GM23338 (cell line): ENCODE measurements around the gene ETNPPL. TPM values are rescaled to one million over a fixed set of nuclear protein-coding genes. Genes with fewer than 3 reads are reported as not detected.

Experiments
- ATAC-seq: fragments of 200-7000 bp; cut with Tn5 transposase; 3 replicates; pipeline ENCODE4 v1.9.1; 2020
- DNase-seq: peaks from one replicate; pipeline ENCODE4 v3.0.0-alpha.2; 2015; ENCODE audit warnings: low spot score
- H2AFZ ChIP-seq: fragments of 200-600 bp; sonication (generic); 2 replicates; pipeline ENCODE4 v1.8.0; 2016; ENCODE audit warnings: antibody characterized with exemption, mild to moderate bottlenecking, moderate library complexity
- H3F3A ChIP-seq: fragments of 200-600 bp; sonication (generic); replicated peaks from 2 replicates; pipeline ENCODE4 v1.8.0; 2017; ENCODE audit warnings: antibody characterized with exemption, mixed run types, low read depth
- H3K27ac ChIP-seq: fragments of 200-600 bp; sonication (generic); 2 replicates; pipeline ENCODE4 v1.6.1; 2016; ENCODE audit warnings: low read depth
- H3K27me3 ChIP-seq: fragments of 200-600 bp; sonication (generic); 2 replicates; pipeline ENCODE4 v1.8.0; 2016; ENCODE audit warnings: mild to moderate bottlenecking, mixed run types, moderate library complexity; ENCODE audit not compliant: insufficient read depth
- H3K36me3 ChIP-seq: fragments of 200-600 bp; sonication (generic); 2 replicates; pipeline ENCODE4 v1.8.0; 2016; ENCODE audit warnings: mild to moderate bottlenecking; ENCODE audit not compliant: insufficient read depth
- H3K4me1 ChIP-seq: fragments of 200-600 bp; sonication (generic); 2 replicates; pipeline ENCODE4 v1.8.0; 2016; ENCODE audit warnings: mild to moderate bottlenecking, moderate library complexity; ENCODE audit not compliant: insufficient read depth
- H3K4me2 ChIP-seq: fragments of 200-600 bp; sonication (generic); 2 replicates; pipeline ENCODE4 v1.7.1; 2017; ENCODE audit warnings: mixed run types
- H3K4me3 ChIP-seq: fragments of 200-600 bp; sonication (generic); 2 replicates; pipeline ENCODE4 v1.6.1; 2016; ENCODE audit warnings: mixed run types
- H3K79me2 ChIP-seq: fragments of 200-600 bp; sonication (generic); replicated peaks from 2 replicates; pipeline ENCODE4 v1.8.0; 2017; ENCODE audit warnings: mild to moderate bottlenecking; ENCODE audit not compliant: insufficient read depth
- H3K9me2 ChIP-seq: fragments of 200-600 bp; sonication (generic); 2 replicates; pipeline ENCODE4 v1.8.0; 2017; ENCODE audit not compliant: insufficient read depth
- H4K20me1 ChIP-seq: fragments of 200-600 bp; sonication (generic); replicated peaks from 2 replicates; pipeline ENCODE4 v1.8.0; 2017; ENCODE audit warnings: mild to moderate bottlenecking; ENCODE audit not compliant: insufficient read depth
- H3K27ac Mint-ChIP-seq: 2 replicates; pipeline ENCODE4 v1.8.0; 2020; ENCODE audit warnings: inconsistent platforms, mild to moderate bottlenecking, moderate library complexity, mixed read lengths
- H3K27me3 Mint-ChIP-seq: 3 replicates; pipeline ENCODE4 v1.8.0; 2022; ENCODE audit warnings: low read depth, mild to moderate bottlenecking, moderate library complexity, mixed read lengths, inconsistent platforms; ENCODE audit not compliant: insufficient read depth, poor library complexity
- H3K36me3 Mint-ChIP-seq: 3 replicates; pipeline ENCODE4 v1.8.0; 2021; ENCODE audit warnings: low read depth, mild to moderate bottlenecking, inconsistent platforms, moderate library complexity, mixed read lengths
- H3K4me1 Mint-ChIP-seq: 3 replicates; pipeline ENCODE4 v1.8.0; 2020; ENCODE audit warnings: mild to moderate bottlenecking, inconsistent platforms, mixed read lengths
- H3K4me3 Mint-ChIP-seq: 3 replicates; pipeline ENCODE4 v1.8.0; 2021; ENCODE audit warnings: moderate library complexity, mild to moderate bottlenecking, inconsistent platforms, mixed read lengths
- H3K9me3 Mint-ChIP-seq: 3 replicates; pipeline ENCODE4 v1.8.0; 2020; ENCODE audit warnings: moderate library complexity, mild to moderate bottlenecking, inconsistent platforms, mixed read lengths
- CREB1 ChIP-seq: fragments of 250-450 bp; sonication (Bioruptor Pico); IDR thresholded peaks from 2 replicates; pipeline ENCODE4 v1.5.0; 2020; ENCODE audit warnings: low read depth, mild to moderate bottlenecking, moderate library complexity
- EZH2 ChIP-seq: fragments of 200-600 bp; sonication (generic); IDR thresholded peaks from one replicate; pipeline ENCODE4 v1.8.0; 2017; ENCODE audit warnings: antibody characterized with exemption, mild to moderate bottlenecking, low read depth; ENCODE audit not compliant: unreplicated experiment
- EZH2phosphoT487 ChIP-seq: fragments of 200-600 bp; sonication (generic); IDR thresholded peaks from one replicate; pipeline ENCODE4 v1.8.1; 2018; ENCODE audit warnings: antibody characterized with exemption; ENCODE audit not compliant: unreplicated experiment
- NANOG ChIP-seq: IDR thresholded peaks from 2 replicates; pipeline ENCODE4 v1.6.1; 2016; ENCODE audit warnings: antibody characterized with exemption, borderline replicate concordance
- POLR2AphosphoS5 ChIP-seq: IDR thresholded peaks from 2 replicates; pipeline ENCODE4 v1.6.1; 2016; ENCODE audit warnings: antibody characterized with exemption, low read depth
- ZNF114 ChIP-seq: fragments of 250-450 bp; sonication (Bioruptor Pico); IDR thresholded peaks from 2 replicates; pipeline ENCODE4 v1.5.0; 2020; ENCODE audit warnings: mild to moderate bottlenecking, moderate library complexity
- ZNF331 ChIP-seq: fragments of 250-450 bp; sonication (Bioruptor Pico); IDR thresholded peaks from 2 replicates; pipeline ENCODE4 v1.5.0; 2020; ENCODE audit warnings: low read depth, mild to moderate bottlenecking, moderate library complexity
- polyA plus RNA-seq: library from polyadenylated mRNA; unstranded; fragments of >200 nt; fragmentation: Nextera tagmentation; extraction: Ambion mirVana; gene quantifications from 2 replicates; pipeline ENCODE4 v1.2.1, GENCODE V29; 2016
- total RNA-seq: library from RNA; depleted of rRNA; stranded (reverse); fragments of >200 nt; shearing (Covaris generic); gene quantifications from 2 replicates; pipeline ENCODE4 v1.2.3, GENCODE V29; 2014
- TF ChIP-seq, protein P1 (sequence below): IDR thresholded peaks from 2 replicates; pipeline ENCODE4 v1.6.1; 2016; ENCODE audit warnings: antibody characterized with exemption
- TF ChIP-seq, protein P2 (sequence below): fragments of 250-450 bp; sonication (Bioruptor Pico); IDR thresholded peaks from 2 replicates; pipeline ENCODE4 v1.5.0; 2020; ENCODE audit warnings: mild to moderate bottlenecking, moderate library complexity
- TF ChIP-seq, protein P3 (sequence below): IDR thresholded peaks from one replicate; pipeline ENCODE4 v1.6.1; 2018; ENCODE audit warnings: antibody characterized with exemption; ENCODE audit not compliant: unreplicated experiment

The ETNPPL gene
- total and polyA plus RNA-seq, 2 experiments from 2014 or later, result 1.2 to 1.5 TPM

DNA sequence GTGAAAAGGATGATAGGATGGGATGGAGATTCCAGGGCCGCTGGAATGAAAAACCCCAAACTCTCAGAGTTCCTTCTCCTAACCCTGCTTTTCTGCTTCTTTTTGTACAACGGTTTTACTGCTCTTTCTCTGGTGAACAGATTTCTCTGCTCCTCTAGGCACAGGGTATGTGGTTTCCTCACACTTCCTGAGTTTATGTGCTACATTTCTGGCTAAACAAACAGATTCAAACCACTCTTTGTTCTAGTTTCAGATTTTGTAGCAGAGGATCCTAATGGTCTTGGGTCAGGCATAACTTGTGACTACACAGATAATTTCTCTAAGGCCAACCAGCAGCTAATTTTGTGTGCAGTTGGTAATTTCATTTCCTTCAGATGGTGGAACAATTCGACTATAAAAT lies 59.9 kb downstream of the ETNPPL start (continued):
- TF ChIP-seq, protein P1, sequence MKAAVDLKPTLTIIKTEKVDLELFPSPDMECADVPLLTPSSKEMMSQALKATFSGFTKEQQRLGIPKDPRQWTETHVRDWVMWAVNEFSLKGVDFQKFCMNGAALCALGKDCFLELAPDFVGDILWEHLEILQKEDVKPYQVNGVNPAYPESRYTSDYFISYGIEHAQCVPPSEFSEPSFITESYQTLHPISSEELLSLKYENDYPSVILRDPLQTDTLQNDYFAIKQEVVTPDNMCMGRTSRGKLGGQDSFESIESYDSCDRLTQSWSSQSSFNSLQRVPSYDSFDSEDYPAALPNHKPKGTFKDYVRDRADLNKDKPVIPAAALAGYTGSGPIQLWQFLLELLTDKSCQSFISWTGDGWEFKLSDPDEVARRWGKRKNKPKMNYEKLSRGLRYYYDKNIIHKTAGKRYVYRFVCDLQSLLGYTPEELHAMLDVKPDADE, result no peak
- no peak for TF ChIP-seq EZH2
- TF ChIP-seq, protein P2, sequence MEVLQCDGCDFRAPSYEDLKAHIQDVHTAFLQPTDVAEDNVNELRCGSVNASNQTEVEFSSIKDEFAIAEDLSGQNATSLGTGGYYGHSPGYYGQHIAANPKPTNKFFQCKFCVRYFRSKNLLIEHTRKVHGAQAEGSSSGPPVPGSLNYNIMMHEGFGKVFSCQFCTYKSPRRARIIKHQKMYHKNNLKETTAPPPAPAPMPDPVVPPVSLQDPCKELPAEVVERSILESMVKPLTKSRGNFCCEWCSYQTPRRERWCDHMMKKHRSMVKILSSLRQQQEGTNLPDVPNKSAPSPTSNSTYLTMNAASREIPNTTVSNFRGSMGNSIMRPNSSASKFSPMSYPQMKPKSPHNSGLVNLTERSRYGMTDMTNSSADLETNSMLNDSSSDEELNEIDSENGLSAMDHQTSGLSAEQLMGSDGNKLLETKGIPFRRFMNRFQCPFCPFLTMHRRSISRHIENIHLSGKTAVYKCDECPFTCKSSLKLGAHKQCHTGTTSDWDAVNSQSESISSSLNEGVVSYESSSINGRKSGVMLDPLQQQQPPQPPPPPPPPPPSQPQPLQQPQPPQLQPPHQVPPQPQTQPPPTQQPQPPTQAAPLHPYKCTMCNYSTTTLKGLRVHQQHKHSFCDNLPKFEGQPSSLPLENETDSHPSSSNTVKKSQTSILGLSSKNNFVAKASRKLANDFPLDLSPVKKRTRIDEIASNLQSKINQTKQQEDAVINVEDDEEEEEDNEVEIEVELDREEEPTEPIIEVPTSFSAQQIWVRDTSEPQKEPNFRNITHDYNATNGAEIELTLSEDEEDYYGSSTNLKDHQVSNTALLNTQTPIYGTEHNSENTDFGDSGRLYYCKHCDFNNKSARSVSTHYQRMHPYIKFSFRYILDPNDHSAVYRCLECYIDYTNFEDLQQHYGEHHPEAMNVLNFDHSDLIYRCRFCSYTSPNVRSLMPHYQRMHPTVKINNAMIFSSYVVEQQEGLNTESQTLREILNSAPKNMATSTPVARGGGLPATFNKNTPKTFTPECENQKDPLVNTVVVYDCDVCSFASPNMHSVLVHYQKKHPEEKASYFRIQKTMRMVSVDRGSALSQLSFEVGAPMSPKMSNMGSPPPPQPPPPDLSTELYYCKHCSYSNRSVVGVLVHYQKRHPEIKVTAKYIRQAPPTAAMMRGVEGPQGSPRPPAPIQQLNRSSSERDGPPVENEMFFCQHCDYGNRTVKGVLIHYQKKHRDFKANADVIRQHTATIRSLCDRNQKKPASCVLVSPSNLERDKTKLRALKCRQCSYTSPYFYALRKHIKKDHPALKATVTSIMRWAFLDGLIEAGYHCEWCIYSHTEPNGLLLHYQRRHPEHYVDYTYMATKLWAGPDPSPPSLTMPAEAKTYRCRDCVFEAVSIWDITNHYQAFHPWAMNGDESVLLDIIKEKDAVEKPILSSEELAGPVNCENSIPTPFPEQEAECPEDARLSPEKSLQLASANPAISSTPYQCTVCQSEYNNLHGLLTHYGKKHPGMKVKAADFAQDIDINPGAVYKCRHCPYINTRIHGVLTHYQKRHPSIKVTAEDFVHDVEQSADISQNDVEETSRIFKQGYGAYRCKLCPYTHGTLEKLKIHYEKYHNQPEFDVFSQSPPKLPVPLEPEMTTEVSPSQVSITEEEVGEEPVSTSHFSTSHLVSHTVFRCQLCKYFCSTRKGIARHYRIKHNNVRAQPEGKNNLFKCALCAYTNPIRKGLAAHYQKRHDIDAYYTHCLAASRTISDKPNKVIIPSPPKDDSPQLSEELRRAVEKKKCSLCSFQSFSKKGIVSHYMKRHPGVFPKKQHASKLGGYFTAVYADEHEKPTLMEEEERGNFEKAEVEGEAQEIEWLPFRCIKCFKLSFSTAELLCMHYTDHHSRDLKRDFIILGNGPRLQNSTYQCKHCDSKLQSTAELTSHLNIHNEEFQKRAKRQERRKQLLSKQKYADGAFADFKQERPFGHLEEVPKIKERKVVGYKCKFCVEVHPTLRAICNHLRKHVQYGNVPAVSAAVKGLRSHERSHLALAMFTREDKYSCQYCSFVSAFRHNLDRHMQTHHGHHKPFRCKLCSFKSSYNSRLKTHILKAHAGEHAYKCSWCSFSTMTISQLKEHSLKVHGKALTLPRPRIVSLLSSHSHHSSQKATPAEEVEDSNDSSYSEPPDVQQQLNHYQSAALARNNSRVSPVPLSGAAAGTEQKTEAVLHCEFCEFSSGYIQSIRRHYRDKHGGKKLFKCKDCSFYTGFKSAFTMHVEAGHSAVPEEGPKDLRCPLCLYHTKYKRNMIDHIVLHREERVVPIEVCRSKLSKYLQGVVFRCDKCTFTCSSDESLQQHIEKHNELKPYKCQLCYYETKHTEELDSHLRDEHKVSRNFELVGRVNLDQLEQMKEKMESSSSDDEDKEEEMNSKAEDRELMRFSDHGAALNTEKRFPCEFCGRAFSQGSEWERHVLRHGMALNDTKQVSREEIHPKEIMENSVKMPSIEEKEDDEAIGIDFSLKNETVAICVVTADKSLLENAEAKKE (CRISPR knock-in tag), result no peak

DNA sequence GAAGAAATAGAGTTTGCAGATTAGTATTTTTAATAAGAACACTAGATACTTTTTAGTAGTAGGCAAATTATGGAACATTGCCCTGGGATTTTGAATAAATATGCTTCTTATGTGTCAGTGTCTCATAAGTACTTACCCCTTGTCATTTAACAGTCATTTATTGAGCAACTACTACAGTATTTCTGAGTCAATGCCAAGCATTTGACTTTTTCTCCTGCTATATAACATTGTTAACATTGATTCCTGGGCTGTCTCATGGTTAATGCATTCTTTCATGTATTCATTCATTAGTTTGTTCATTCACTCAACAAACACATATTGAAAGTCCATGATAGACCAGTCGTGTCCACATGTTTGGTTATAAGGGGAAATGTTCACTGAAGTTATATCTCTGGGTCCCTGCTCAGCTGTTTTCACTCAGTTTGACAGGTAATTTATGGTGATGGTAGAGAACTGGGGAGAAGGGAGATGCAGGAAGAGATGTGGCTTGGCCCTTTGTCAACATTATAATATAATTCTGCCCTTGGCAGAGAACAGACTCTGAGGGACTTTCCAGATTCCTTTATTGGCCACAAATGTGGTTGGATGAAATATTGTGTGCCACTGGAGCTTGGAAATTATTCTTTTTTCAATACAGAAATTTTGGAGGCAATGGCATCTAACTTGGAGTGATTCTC lies 62.6 kb downstream of the ETNPPL start:
- no peaks in the 10 kb centered on the region for H3F3A ChIP-seq
- H3K4me2 ChIP-seq, result no peak overlapping the region
- Mint-ChIP-seq H3K27me3 (no peaks in the 10 kb centered on the region), H3K27ac (no peak overlapping the region), H3K36me3 (no peaks in the 10 kb centered on the region), H3K9me3 (no peaks in the 10 kb centered on the region), H3K4me3 (no peak overlapping the region), H3K4me1 (no peaks in the 10 kb centered on the region)
- no peak overlapping the region for H3K27ac ChIP-seq
- no peaks in the 10 kb centered on the region for H3K79me2 ChIP-seq
- ATAC-seq, result no peak
- H2AFZ ChIP-seq, result no peak overlapping the region
- no peaks in the 10 kb centered on the region for H3K36me3 ChIP-seq
- H3K4me3 ChIP-seq, result no peak overlapping the region
- no peaks in the 10 kb centered on the region for H4K20me1 ChIP-seq
- H3K9me2 ChIP-seq, result no peaks in the 10 kb centered on the region
- 0 out of 2 replicates have a peak, but pooled peaks cover 10% of the 10 kb centered on the region for H3K4me1 ChIP-seq
- H3K27me3 ChIP-seq, result no peaks in the 10 kb centered on the region
- DNase-seq, result no peak
- no peak for TF ChIP-seq EZH2phosphoT487
- TF ChIP-seq, protein P3, sequence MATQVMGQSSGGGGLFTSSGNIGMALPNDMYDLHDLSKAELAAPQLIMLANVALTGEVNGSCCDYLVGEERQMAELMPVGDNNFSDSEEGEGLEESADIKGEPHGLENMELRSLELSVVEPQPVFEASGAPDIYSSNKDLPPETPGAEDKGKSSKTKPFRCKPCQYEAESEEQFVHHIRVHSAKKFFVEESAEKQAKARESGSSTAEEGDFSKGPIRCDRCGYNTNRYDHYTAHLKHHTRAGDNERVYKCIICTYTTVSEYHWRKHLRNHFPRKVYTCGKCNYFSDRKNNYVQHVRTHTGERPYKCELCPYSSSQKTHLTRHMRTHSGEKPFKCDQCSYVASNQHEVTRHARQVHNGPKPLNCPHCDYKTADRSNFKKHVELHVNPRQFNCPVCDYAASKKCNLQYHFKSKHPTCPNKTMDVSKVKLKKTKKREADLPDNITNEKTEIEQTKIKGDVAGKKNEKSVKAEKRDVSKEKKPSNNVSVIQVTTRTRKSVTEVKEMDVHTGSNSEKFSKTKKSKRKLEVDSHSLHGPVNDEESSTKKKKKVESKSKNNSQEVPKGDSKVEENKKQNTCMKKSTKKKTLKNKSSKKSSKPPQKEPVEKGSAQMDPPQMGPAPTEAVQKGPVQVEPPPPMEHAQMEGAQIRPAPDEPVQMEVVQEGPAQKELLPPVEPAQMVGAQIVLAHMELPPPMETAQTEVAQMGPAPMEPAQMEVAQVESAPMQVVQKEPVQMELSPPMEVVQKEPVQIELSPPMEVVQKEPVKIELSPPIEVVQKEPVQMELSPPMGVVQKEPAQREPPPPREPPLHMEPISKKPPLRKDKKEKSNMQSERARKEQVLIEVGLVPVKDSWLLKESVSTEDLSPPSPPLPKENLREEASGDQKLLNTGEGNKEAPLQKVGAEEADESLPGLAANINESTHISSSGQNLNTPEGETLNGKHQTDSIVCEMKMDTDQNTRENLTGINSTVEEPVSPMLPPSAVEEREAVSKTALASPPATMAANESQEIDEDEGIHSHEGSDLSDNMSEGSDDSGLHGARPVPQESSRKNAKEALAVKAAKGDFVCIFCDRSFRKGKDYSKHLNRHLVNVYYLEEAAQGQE, result no peak
- TF ChIP-seq ZNF114, result no peak
- TF ChIP-seq EZH2, result no peak
- no peak for TF ChIP-seq NANOG
- no peak for TF ChIP-seq ZNF331 (CRISPR knock-in tag)
- no peak for TF ChIP-seq POLR2AphosphoS5
- TF ChIP-seq CREB1 (CRISPR knock-in tag), result no peak
- TF ChIP-seq, protein P1, result no peak
